ENCODE results near the gene CHAMP1. TPM values are rescaled to one million over a fixed set of nuclear protein-coding genes. Genes with fewer than 3 reads are reported as not detected.

Gene CHAMP1
- total RNA-seq, 1 donor from 2014 or later, result 17.1 TPM

DNA sequence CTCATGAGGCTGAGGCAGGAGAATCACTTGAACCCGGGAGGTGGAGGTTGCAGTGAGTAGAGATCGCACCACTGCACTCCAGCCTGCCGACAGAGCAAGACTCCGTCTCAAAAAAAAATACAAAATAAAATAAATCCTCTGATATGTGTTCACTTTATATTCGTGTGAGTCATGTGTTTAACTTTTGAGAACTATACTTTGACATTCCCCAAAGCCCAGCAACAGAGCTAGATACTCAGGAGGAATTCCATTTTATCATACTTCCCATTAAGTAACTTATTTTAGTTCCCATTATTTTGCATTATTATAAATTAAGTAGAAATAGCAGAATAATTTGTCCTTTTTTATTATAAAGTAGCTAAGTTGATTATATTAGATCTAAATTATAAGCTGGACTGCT is 3.3 kb upstream of the CHAMP1 start:
- TF ChIP-seq, protein P1, sequence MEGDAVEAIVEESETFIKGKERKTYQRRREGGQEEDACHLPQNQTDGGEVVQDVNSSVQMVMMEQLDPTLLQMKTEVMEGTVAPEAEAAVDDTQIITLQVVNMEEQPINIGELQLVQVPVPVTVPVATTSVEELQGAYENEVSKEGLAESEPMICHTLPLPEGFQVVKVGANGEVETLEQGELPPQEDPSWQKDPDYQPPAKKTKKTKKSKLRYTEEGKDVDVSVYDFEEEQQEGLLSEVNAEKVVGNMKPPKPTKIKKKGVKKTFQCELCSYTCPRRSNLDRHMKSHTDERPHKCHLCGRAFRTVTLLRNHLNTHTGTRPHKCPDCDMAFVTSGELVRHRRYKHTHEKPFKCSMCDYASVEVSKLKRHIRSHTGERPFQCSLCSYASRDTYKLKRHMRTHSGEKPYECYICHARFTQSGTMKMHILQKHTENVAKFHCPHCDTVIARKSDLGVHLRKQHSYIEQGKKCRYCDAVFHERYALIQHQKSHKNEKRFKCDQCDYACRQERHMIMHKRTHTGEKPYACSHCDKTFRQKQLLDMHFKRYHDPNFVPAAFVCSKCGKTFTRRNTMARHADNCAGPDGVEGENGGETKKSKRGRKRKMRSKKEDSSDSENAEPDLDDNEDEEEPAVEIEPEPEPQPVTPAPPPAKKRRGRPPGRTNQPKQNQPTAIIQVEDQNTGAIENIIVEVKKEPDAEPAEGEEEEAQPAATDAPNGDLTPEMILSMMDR (IDR thresholded peaks at IDR 0.05), result no peak
- Histone ChIP-seq H3K36me3 (peaks cover 5 to 10% of the 10 kb centered on the region in 2 donors), H3K27ac (no peak overlapping the region), H3K4me1 (peaks cover under 1 to 14% of the 10 kb centered on the region in 2 donors), H3K9me3 (no peaks in the 10 kb centered on the region), H3K27me3 (no peaks in the 10 kb centered on the region), H3K4me3 (no peak overlapping the region)
- DNase-seq (ENCODE audit: low spot score in 2 of 2), result no peak
- intact Hi-C loops (cut with DNase I), result no loop called here

DNA sequence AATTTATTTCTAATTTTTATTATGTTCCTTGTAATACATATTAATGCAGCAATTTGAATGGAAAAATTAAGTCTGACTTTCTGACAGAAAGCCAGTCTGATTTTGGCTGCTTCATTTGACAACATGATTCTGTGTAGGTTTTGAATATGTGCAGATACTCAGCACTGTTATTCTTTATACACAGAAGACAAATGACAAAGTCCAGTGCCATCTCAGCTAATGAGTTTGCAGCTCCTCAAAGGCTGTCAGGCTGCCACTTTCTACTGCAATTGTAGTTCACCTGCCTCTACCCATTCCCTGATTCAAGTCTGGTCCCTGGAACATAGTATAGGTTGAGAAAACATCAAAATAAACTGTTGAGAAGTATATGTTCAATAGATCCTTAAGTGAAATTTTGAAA is 2.9 kb upstream of the CHAMP1 start:
- DNase-seq (ENCODE audit: low spot score in 2 of 2), result no peak
- Histone ChIP-seq H3K9me3 (no peaks in the 10 kb centered on the region), H3K27ac (no peak overlapping the region), H3K4me3 (no peak overlapping the region), H3K27me3 (no peaks in the 10 kb centered on the region), H3K4me1 (peaks cover 4 to 18% of the 10 kb centered on the region in 2 donors), H3K36me3 (peaks cover 2 to 5% of the 10 kb centered on the region in 2 donors)
- intact Hi-C loops (cut with DNase I), result no loop called here
- TF ChIP-seq, protein P1 (IDR thresholded peaks at IDR 0.05), result no peak

DNA sequence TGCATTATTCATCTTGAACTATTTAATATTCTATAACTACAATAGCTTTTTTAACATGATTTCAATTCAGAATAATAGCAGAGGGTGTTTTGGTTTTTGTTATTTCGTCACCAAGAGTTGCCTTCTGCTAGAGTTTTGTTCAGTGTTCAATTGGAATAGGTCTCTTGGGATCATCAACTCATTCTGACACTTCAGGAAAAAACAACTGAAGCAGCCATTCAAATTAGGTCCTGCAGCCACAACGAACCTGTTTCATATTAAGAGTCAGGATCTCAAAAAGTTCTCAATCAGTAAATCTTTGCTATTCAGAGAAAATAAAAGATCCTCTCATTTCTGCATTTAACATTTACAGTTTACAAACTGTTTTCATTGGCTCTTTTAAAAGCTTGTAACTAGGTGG is 2.4 kb upstream of the CHAMP1 start:
- TF ChIP-seq, protein P1 (IDR thresholded peaks at IDR 0.05), result no peak
- DNase-seq (ENCODE audit: low spot score in 2 of 2), result no peak
- intact Hi-C loops (cut with DNase I), result no loop called here
- H3K4me1 ChIP-seq, result peaks cover 4 to 20% of the 10 kb centered on the region in 2 donors
- no peak overlapping the region for H3K4me3 ChIP-seq
- H3K27ac ChIP-seq, result no peak overlapping the region
- H3K36me3 ChIP-seq, result peaks cover 0 to under 1% of the 10 kb centered on the region in 2 donors
- no peaks in the 10 kb centered on the region for H3K9me3 ChIP-seq
- no peaks in the 10 kb centered on the region for H3K27me3 ChIP-seq

DNA sequence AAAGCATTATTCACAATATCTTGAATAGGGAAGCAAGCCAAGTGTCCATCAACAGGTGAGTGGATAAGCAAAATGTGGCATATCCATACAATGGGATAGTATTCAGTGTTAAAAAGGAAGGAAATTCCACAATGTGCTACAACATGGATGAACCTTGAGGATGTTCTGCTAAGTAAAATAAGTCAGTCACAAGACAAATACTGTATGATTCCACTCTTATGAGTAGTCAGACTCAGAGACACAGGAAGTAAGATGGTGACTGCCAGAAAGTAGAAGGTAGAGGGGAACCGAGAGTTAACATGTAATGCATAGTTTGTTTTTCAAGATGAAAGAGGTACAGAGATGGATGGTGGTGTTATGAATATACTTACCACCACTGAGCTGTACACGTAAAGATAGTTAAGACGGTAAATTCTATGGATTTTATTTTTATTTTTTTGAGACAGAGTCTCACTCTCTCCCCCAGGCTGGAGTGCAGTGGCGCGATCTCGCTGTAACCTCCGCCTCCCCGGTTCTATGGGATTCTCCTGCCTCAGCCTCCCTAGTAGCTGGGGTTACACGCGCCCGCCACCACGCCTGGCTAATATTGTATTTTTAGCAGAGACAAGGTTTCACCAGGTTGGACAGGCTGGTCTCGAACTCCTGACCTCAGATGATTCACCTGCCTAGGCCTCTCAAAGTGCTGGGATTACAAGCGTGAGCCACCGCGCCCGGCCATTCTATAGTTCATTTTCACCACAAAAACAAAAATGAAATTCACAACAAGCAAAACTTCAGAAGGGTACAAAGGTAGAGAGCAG is 1.0 kb upstream of the CHAMP1 start:
- H3K4me3 ChIP-seq, result peak overlapping the region; percentile 89 to 99
- peaks cover 4 to 20% of the 10 kb centered on the region in 2 donors for H3K4me1 ChIP-seq
- H3K36me3 ChIP-seq, result no peaks in the 10 kb centered on the region
- intact Hi-C loops (cut with DNase I), result no loop called here
- H3K27ac ChIP-seq, result peak overlapping the region; percentile 89 to 91
- H3K9me3 ChIP-seq, result no peaks in the 10 kb centered on the region
- H3K27me3 ChIP-seq, result no peaks in the 10 kb centered on the region
- TF ChIP-seq, protein P1 (IDR thresholded peaks at IDR 0.05), result no peak
- no peak for DNase-seq (ENCODE audit: low spot score in 2 of 2)

DNA sequence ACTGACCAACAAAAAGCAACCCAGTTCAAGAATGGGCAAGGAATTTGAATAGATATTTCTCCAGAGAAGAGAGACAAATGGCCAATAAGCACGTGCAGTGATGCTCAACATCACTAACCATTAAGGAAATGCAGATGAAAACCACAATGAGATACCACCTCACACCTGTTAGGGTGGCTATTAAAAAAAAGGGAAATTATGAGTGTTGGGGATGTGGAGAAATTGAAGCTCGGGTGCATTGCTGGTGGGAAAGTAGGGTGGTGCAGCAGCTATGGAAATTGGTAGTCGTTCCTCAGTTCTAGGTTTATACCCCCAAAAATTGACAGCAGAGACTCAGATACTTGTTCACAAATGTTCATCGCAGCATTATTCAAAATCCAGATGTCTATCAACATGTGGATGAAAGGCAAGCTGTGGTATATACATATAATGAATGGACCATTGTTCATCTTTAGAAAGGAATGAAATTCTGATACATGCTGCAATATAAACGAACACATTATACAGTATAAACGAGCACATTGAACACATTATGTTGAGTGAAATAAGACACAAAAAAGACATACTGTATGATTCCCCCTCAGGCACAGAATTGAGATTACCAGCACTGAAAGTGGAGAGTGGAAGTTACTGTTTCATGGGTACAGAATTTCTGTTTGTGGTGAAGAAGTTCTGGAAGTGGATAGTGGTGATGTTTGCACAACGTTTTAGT is 927 bp downstream of the CHAMP1 start:
- Histone ChIP-seq H3K4me3 (peak overlapping the region; percentile 89 to 99), H3K36me3 (peaks cover 0 to 2% of the 10 kb centered on the region in 2 donors), H3K27ac (peak overlapping the region; percentile 89 to 91), H3K9me3 (no peaks in the 10 kb centered on the region), H3K27me3 (no peaks in the 10 kb centered on the region), H3K4me1 (peaks cover 4 to 22% of the 10 kb centered on the region in 2 donors)
- TF ChIP-seq, protein P1 (IDR thresholded peaks at IDR 0.05), result no peak
- DNase-seq (ENCODE audit: low spot score in 2 of 2), result no peak
- intact Hi-C loops (cut with DNase I), result no loop called here

Measured in ascending aorta (tissue), 2 donors.